PC-9 (cell line): ENCODE results near the gene GNL3. TPM values are rescaled to one million over a fixed set of nuclear protein-coding genes. Genes with fewer than 3 reads are reported as not detected.

ENCODE experiments used
- BruUV-seq: library from RNA; stranded (reverse); fragments of 400-500 nt; replicated peaks from 2 replicates; lab custom pipeline; 2021; lab: Mats Ljungman, UMichigan
- CTCF ChIA-PET: fragments of 300-600 bp; sonication (Branson Sonifier 250); formaldehyde crosslinking; loops from one replicate; lab custom pipeline; 2022; ENCODE audit warnings: antibody characterized with exemption; lab: Charles Lee
- POLR2A ChIA-PET: fragments of 300-600 bp; sonication (Branson Sonifier 250); formaldehyde crosslinking; loops from one replicate; lab custom pipeline; 2022; ENCODE audit warnings: antibody characterized with exemption; ENCODE audit not compliant: unreplicated experiment; lab: Charles Lee
- DNase-seq, 2 experiments: peaks; one replicate each; pipeline versions ENCODE4 v3.0.0 to v3.0.0-alpha.2; 2015 to 2022; ENCODE audit warnings: mixed read lengths in 1 of 2
- H2AFZ ChIP-seq: fragments of 200-600 bp; sonication (generic); 2 replicates; pipeline ENCODE4 v1.8.1; 2017; ENCODE audit warnings: antibody characterized with exemption
- H3F3A ChIP-seq: fragments of 200-600 bp; sonication (generic); 2 replicates; pipeline ENCODE4 v1.8.1; 2017; ENCODE audit warnings: antibody characterized with exemption, mild to moderate bottlenecking, low read depth; ENCODE audit not compliant: insufficient read depth
- H3K27ac ChIP-seq: fragments of 200-600 bp; sonication (generic); 2 replicates; pipeline ENCODE4 v1.6.1; 2016; ENCODE audit warnings: mixed run types
- H3K27me3 ChIP-seq: fragments of 200-600 bp; sonication (generic); 2 replicates; pipeline ENCODE4 v1.6.1; 2016; ENCODE audit warnings: low read depth, mixed run types; ENCODE audit not compliant: insufficient read depth
- H3K36me3 ChIP-seq: fragments of 200-600 bp; sonication (generic); 2 replicates; pipeline ENCODE4 v1.6.1; 2016; ENCODE audit warnings: low read depth, mixed run types
- H3K4me1 ChIP-seq: fragments of 200-600 bp; sonication (generic); replicated peaks from 2 replicates; pipeline ENCODE4 v1.6.1; 2016; ENCODE audit warnings: mixed run types; ENCODE audit not compliant: insufficient read depth
- H3K4me2 ChIP-seq: fragments of 200-600 bp; sonication (generic); 2 replicates; pipeline ENCODE4 v1.6.1; 2017; ENCODE audit warnings: mixed run types
- H3K4me3 ChIP-seq: fragments of 200-600 bp; sonication (generic); 2 replicates; pipeline ENCODE4 v1.6.1; 2016; ENCODE audit warnings: mixed run types
- H3K79me2 ChIP-seq: fragments of 200-600 bp; sonication (generic); 2 replicates; pipeline ENCODE4 v1.6.1; 2017; ENCODE audit warnings: low read depth, mixed run types
- H3K9me2 ChIP-seq: fragments of 200-600 bp; sonication (generic); 2 replicates; pipeline ENCODE4 v1.8.1; 2017; ENCODE audit warnings: mild to moderate bottlenecking; ENCODE audit not compliant: insufficient read depth
- H3K9me3 ChIP-seq: fragments of 200-600 bp; sonication (generic); 2 replicates; pipeline ENCODE4 v1.8.1; 2016; ENCODE audit warnings: low read depth; ENCODE audit not compliant: insufficient read depth
- H4K20me1 ChIP-seq: fragments of 200-600 bp; sonication (generic); 2 replicates; pipeline ENCODE4 v1.8.1; 2017; ENCODE audit not compliant: insufficient read depth
- EZH2 ChIP-seq: fragments of 200-600 bp; sonication (generic); IDR thresholded peaks from 2 replicates; pipeline ENCODE4 v1.8.0; 2017; ENCODE audit warnings: antibody characterized with exemption, low read depth
- intact Hi-C: fragments of 100-400 bp; cut with micrococcal nuclease; formaldehyde crosslinking; loops from one replicate; pipeline ENCODE4 v1.10.0; 2022; ENCODE audit not compliant: unreplicated experiment
- total RNA-seq: library from RNA; stranded (reverse); gene quantifications from 2 replicates; pipeline ENCODE4 v1.2.3, GENCODE V29; 2021
- TF ChIP-seq, protein P1 (sequence below): fragments of 200-600 bp; sonication (generic); conservative IDR thresholded peaks from 2 replicates; pipeline ENCODE4 v1.6.1; 2017; ENCODE audit warnings: mixed run types, antibody characterized with exemption, mild to moderate bottlenecking, moderate library complexity

The GNL3 gene
- total RNA-seq, 1 experiment from 2014 or later, result 82.3 TPM

DNA sequence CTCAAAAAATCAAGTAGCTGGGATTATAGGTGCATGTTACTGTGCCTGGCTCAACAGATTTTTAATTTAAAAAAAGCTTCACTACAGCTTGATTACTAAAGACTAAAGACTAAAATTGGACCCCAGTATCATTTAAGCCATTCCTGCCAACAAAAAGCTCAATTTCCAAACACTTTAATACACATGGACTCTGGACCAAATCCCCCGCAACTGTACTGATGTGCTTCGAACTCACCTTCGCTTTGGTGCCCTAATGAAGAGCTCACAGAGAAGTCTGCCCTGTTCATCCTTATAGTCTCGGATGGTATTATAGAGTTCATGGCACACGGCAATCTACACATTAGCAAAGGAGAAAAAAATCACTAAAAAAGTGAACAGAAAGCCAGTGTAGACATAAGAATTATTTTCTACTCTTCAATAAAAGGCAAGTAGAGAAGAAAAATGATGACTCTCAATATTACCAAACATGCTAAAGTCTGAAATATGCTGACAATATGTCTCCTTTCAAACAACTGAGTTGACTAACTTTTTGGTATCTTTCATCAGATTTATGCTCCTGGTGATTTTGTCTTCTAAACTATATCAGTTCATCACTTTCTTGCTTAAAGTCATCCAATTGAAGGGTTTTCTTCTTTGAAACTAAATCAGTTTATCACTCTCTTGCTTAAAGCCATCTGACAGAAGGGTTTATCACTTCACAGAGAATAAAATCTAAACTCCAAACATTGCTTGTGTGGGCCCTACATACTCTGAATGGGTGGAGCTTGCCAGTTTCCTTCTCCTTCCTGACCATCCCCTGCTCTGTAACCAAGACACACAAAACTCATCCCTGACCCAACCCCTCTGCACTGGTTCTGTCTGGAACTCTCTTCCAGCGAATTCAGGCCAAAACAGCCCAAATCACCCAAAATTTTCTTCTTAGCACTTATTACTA lies 7.3 kb upstream of the GNL3 start:
- Histone ChIP-seq H3K27me3 (no peaks in the 10 kb centered on the region), H3K79me2 (peaks cover 25% of the 10 kb centered on the region), H3K9me3 (no peaks in the 10 kb centered on the region; the same call in 1 of the 2 replicates), H3K4me3 (no peak overlapping the region), H3K27ac (no peak overlapping the region), H3K36me3 (peaks cover 24% of the 10 kb centered on the region; the same call in 1 of the 2 replicates), H4K20me1 (no peaks in the 10 kb centered on the region), H3K9me2 (no peaks in the 10 kb centered on the region), H3K4me2 (no peak overlapping the region), H3K4me1 (peaks cover 10% of the 10 kb centered on the region; the same call in 1 of the 2 replicates), H2AFZ (no peak overlapping the region), H3F3A (0 out of 2 replicates have a peak, but pooled peaks cover 4% of the 10 kb centered on the region)
- TF ChIP-seq, protein P1, sequence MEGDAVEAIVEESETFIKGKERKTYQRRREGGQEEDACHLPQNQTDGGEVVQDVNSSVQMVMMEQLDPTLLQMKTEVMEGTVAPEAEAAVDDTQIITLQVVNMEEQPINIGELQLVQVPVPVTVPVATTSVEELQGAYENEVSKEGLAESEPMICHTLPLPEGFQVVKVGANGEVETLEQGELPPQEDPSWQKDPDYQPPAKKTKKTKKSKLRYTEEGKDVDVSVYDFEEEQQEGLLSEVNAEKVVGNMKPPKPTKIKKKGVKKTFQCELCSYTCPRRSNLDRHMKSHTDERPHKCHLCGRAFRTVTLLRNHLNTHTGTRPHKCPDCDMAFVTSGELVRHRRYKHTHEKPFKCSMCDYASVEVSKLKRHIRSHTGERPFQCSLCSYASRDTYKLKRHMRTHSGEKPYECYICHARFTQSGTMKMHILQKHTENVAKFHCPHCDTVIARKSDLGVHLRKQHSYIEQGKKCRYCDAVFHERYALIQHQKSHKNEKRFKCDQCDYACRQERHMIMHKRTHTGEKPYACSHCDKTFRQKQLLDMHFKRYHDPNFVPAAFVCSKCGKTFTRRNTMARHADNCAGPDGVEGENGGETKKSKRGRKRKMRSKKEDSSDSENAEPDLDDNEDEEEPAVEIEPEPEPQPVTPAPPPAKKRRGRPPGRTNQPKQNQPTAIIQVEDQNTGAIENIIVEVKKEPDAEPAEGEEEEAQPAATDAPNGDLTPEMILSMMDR, result no peak
- TF ChIP-seq EZH2, result no peak
- POLR2A ChIA-PET, result interaction anchor here (0.5 kb wide), 1 partner anchor 16 kb away, joined by 3 read pairs; no protein-coding TSS in a partner anchor
- BruUV-seq, result no TSS peak
- DNase-seq, result no peak
- CTCF ChIA-PET, result interaction anchor here (0.6 kb wide), 1 partner anchor 37 kb away, joined by 3 read pairs; no protein-coding TSS in a partner anchor
- intact Hi-C loops, result no loop called here

DNA sequence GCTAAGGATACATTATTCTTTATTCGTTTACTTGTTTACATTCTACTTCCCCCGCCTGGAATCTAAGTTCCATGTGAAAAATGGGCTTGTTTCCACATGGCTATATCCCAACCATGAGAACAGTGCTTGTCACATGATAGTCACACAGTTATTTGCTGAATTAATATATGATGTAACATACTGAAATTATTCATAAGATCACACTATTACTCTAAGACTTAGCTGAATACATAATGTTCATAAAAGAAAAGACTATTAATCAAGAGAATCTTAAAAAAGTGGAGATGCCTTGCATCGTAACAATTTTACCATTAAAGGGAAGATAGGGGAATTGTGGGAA lies 6.7 kb upstream of the GNL3 start:
- H4K20me1 ChIP-seq, result no peaks in the 10 kb centered on the region
- H3K9me3 ChIP-seq, result no peaks in the 10 kb centered on the region; the same call in 1 of the 2 replicates
- 0 out of 2 replicates have a peak, but pooled peaks cover 4% of the 10 kb centered on the region for H3F3A ChIP-seq
- intact Hi-C loops, result no loop called here
- peaks cover 24% of the 10 kb centered on the region; the same call in 1 of the 2 replicates for H3K36me3 ChIP-seq
- no peak overlapping the region for H3K4me3 ChIP-seq
- ChIA-PET CTCF (interaction anchor here (0.6 kb wide), 1 partner anchor 38 kb away, joined by 3 read pairs; no protein-coding TSS in a partner anchor), POLR2A (no interaction called here)
- no peak overlapping the region for H3K4me2 ChIP-seq
- no TSS peak for BruUV-seq
- no peak overlapping the region for H3K27ac ChIP-seq
- TF ChIP-seq, protein P1, result no peak
- no peak for TF ChIP-seq EZH2
- peaks cover 14% of the 10 kb centered on the region for H3K4me1 ChIP-seq
- no peaks in the 10 kb centered on the region for H3K9me2 ChIP-seq
- peaks cover 31% of the 10 kb centered on the region for H3K79me2 ChIP-seq
- H2AFZ ChIP-seq, result no peak overlapping the region
- no peak for DNase-seq
- H3K27me3 ChIP-seq, result no peaks in the 10 kb centered on the region

DNA sequence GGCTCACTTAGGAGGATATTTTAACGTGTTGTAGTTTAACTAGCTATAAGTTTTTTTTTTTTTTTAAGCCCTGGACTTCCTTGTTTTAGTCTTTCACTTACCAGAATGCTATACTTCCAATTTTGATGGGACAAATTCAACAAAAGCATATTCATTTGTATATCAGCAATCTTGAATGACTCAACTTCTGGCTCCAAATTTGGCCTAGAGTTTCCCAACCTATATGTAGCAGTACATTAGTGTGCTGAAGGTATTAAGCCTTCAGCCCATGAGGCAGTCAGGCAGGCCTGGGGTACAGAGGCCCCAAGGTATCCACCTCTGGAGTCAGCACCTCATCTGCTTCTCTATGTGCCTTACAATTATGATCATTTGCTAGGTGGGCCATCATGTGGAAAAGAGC lies 6.0 kb upstream of the GNL3 start:
- no peak overlapping the region for H3K27ac ChIP-seq
- TF ChIP-seq, protein P1, result no peak
- no peak for TF ChIP-seq EZH2
- no peaks in the 10 kb centered on the region; the same call in 1 of the 2 replicates for H3K9me3 ChIP-seq
- DNase-seq, result no peak
- intact Hi-C loops, result loop anchor here (5.0 kb wide), 1 partner anchor 253 kb away; no protein-coding TSS in a partner anchor
- no peaks in the 10 kb centered on the region for H3K27me3 ChIP-seq
- H3K9me2 ChIP-seq, result no peaks in the 10 kb centered on the region
- no peak overlapping the region for H2AFZ ChIP-seq
- H4K20me1 ChIP-seq, result no peaks in the 10 kb centered on the region
- peaks cover 21% of the 10 kb centered on the region for H3K4me1 ChIP-seq
- ChIA-PET CTCF (interaction anchor here (0.6 kb wide), 1 partner anchor 39 kb away, joined by 3 read pairs; no protein-coding TSS in a partner anchor), POLR2A (no interaction called here)
- peaks cover 37% of the 10 kb centered on the region for H3K79me2 ChIP-seq
- peaks cover 6% of the 10 kb centered on the region; the same call in 1 of the 2 replicates for H3F3A ChIP-seq
- H3K4me3 ChIP-seq, result no peak overlapping the region
- BruUV-seq, result no TSS peak
- peaks cover 23% of the 10 kb centered on the region; the same call in 1 of the 2 replicates for H3K36me3 ChIP-seq
- H3K4me2 ChIP-seq, result no peak overlapping the region
